B cell (primary cell): ENCODE measurements around the gene TOGARAM2.

Experiments
- EZH2 ChIP-seq: IDR thresholded peaks from 2 replicates; pipeline ENCODE4 v1.6.1; 2012; ENCODE audit warnings: borderline replicate concordance, low read depth, mild to moderate bottlenecking, moderate library complexity, low read length; ENCODE audit not compliant: insufficient read depth, poor library complexity, severe bottlenecking
- TF ChIP-seq, protein P1 (sequence below): fragments of 200-600 bp; IDR thresholded peaks from one replicate; pipeline ENCODE4 v1.8.0; 2022; ENCODE audit warnings: antibody characterized with exemption, mild to moderate bottlenecking

DNA sequence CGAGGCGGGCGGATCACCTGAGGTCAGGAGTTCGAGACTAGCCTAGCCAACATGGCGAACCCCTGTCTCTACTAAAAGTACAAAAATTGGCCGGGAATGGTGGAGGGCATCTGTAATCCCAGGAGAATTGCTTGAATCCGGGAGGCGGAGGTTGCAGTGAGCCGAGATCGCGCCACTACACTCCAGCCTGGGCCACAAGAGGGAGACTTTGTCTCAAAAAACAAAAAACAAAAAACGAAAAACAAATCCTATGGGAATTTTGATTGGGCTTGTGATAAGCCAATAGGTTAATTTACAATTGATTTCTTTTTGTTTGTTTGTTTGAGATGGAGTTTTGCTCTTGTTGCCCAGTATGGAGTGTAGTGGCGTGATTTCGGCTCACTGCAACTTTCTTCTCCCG is 24.2 kb upstream of the TOGARAM2 start:
- TF ChIP-seq, protein P1, sequence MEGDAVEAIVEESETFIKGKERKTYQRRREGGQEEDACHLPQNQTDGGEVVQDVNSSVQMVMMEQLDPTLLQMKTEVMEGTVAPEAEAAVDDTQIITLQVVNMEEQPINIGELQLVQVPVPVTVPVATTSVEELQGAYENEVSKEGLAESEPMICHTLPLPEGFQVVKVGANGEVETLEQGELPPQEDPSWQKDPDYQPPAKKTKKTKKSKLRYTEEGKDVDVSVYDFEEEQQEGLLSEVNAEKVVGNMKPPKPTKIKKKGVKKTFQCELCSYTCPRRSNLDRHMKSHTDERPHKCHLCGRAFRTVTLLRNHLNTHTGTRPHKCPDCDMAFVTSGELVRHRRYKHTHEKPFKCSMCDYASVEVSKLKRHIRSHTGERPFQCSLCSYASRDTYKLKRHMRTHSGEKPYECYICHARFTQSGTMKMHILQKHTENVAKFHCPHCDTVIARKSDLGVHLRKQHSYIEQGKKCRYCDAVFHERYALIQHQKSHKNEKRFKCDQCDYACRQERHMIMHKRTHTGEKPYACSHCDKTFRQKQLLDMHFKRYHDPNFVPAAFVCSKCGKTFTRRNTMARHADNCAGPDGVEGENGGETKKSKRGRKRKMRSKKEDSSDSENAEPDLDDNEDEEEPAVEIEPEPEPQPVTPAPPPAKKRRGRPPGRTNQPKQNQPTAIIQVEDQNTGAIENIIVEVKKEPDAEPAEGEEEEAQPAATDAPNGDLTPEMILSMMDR, result no peak
- TF ChIP-seq EZH2, result no peak
